Loucy (cell line): ENCODE data around the gene IGSF5.

Experiments used
- H2AFZ ChIP-seq: fragments of 200-600 bp; sonication (generic); 2 replicates; pipeline ENCODE4 v1.6.0; 2016; ENCODE audit warnings: antibody characterized with exemption, mild to moderate bottlenecking, low read length, moderate library complexity
- H3F3A ChIP-seq: fragments of 200-600 bp; 2 replicates; pipeline ENCODE4 v1.6.0; 2016; ENCODE audit warnings: antibody characterized with exemption, low read depth, mild to moderate bottlenecking
- H3K27me3 ChIP-seq: fragments of 200-600 bp; sonication (generic); 2 replicates; pipeline ENCODE4 v1.6.1; 2014; ENCODE audit warnings: low read length, mild to moderate bottlenecking; ENCODE audit not compliant: insufficient read depth, poor library complexity, severe bottlenecking
- H3K36me3 ChIP-seq: fragments of 200-600 bp; sonication (generic); 2 replicates; pipeline ENCODE4 v1.6.1; 2016; ENCODE audit warnings: low read length; ENCODE audit not compliant: insufficient read depth
- H3K4me1 ChIP-seq: fragments of 200-600 bp; sonication (generic); 2 replicates; pipeline ENCODE4 v1.5.1; 2014; ENCODE audit warnings: low read length, mild to moderate bottlenecking; ENCODE audit not compliant: insufficient read depth, poor library complexity, severe bottlenecking
- H3K4me2 ChIP-seq: fragments of 200-600 bp; sonication (generic); 2 replicates; pipeline ENCODE4 v1.6.0; 2014; ENCODE audit warnings: antibody characterized with exemption, low read length, low read depth, mild to moderate bottlenecking; ENCODE audit not compliant: poor library complexity, severe bottlenecking
- H3K4me3 ChIP-seq: fragments of 200-600 bp; sonication (generic); 2 replicates; pipeline ENCODE4 v1.5.1; 2014; ENCODE audit warnings: low read length, mild to moderate bottlenecking, mixed read lengths; ENCODE audit not compliant: poor library complexity, severe bottlenecking
- H3K79me2 ChIP-seq: fragments of 200-600 bp; sonication (generic); 2 replicates; pipeline ENCODE4 v1.6.1; 2014; ENCODE audit warnings: low read length; ENCODE audit not compliant: insufficient read depth
- H3K9ac ChIP-seq: fragments of 200-600 bp; sonication (generic); 2 replicates; pipeline ENCODE4 v1.6.0; 2014; ENCODE audit warnings: mild to moderate bottlenecking, low read depth, low read length, moderate library complexity; ENCODE audit not compliant: poor library complexity, severe bottlenecking
- H3K9me2 ChIP-seq: fragments of 200-600 bp; sonication (generic); replicated peaks from 2 replicates; pipeline ENCODE4 v1.6.1; 2016; ENCODE audit warnings: low read depth, low read length, mixed read lengths
- H3K9me3 ChIP-seq: fragments of 200-600 bp; sonication (generic); 2 replicates; pipeline ENCODE4 v1.6.1; 2014; ENCODE audit warnings: mild to moderate bottlenecking, antibody characterized with exemption, low read length, low read depth; ENCODE audit not compliant: insufficient read depth
- H4K20me1 ChIP-seq: fragments of 200-600 bp; sonication (generic); 2 replicates; pipeline ENCODE4 v1.6.0; 2014; ENCODE audit warnings: antibody characterized with exemption, low read length, mild to moderate bottlenecking; ENCODE audit not compliant: insufficient read depth, poor library complexity, severe bottlenecking
- CTCF ChIP-seq: fragments of 200-600 bp; sonication (generic); conservative IDR thresholded peaks from 2 replicates; pipeline ENCODE4 v1.5.1; 2014; ENCODE audit warnings: mild to moderate bottlenecking, antibody characterized with exemption, low read length
- EZH2phosphoT487 ChIP-seq: fragments of 200-600 bp; IDR thresholded peaks from 2 replicates; pipeline ENCODE4 v1.6.1; 2018; ENCODE audit warnings: antibody characterized with exemption, mild to moderate bottlenecking, moderate library complexity, borderline replicate concordance

IGSF5 gene

GRCh38 chr21:39730418-39731157, 14.4 kb upstream of the IGSF5 start:
- Histone ChIP-seq H3K36me3 (no peaks in the 10 kb centered on the region), H2AFZ (no peak overlapping the region), H3K9me2 (no peaks in the 10 kb centered on the region), H3K79me2 (no peaks in the 10 kb centered on the region), H3K4me3 (no peak overlapping the region), H3F3A (no peaks in the 10 kb centered on the region), H3K9me3 (peaks cover 9% of the 10 kb centered on the region; the same call in 1 of the 2 replicates), H3K4me2 (no peak overlapping the region), H3K9ac (no peak overlapping the region), H4K20me1 (no peaks in the 10 kb centered on the region), H3K4me1 (no peaks in the 10 kb centered on the region), H3K27me3 (no peaks in the 10 kb centered on the region)
- TF ChIP-seq EZH2phosphoT487 (no peak), CTCF (no peak)

- Histone ChIP-seq H3K27me3 (no peaks in the 10 kb centered on the region), H3K79me2 (no peaks in the 10 kb centered on the region), H3K36me3 (no peaks in the 10 kb centered on the region), H3K4me3 (no peak overlapping the region), H4K20me1 (no peaks in the 10 kb centered on the region), H3K9me2 (no peaks in the 10 kb centered on the region), H3K9me3 (no peaks in the 10 kb centered on the region; the same call in 1 of the 2 replicates), H3F3A (no peaks in the 10 kb centered on the region), H2AFZ (no peak overlapping the region), H3K4me1 (no peaks in the 10 kb centered on the region), H3K4me2 (no peak overlapping the region), H3K9ac (no peak overlapping the region)
- TF ChIP-seq CTCF (no peak), EZH2phosphoT487 (no peak)
Observed at GRCh38 chr21:39736716-39737115, 8.3 kb upstream of the IGSF5 start.

GRCh38 chr21:39737376-39738000, 7.5 kb upstream of the IGSF5 start:
- TF ChIP-seq CTCF (no peak), EZH2phosphoT487 (no peak)
- H3F3A ChIP-seq: no peaks in the 10 kb centered on the region

More at GRCh38 chr21:39737376-39738000, 7.5 kb upstream of the IGSF5 start:
- Histone ChIP-seq H3K9ac (no peak overlapping the region), H3K36me3 (no peaks in the 10 kb centered on the region), H3K79me2 (no peaks in the 10 kb centered on the region), H4K20me1 (no peaks in the 10 kb centered on the region), H3K9me2 (no peaks in the 10 kb centered on the region), H3K9me3 (no peaks in the 10 kb centered on the region; the same call in 1 of the 2 replicates), H3K4me2 (no peak overlapping the region), H3K4me1 (no peaks in the 10 kb centered on the region), H3K4me3 (no peak overlapping the region), H2AFZ (no peak overlapping the region), H3K27me3 (no peaks in the 10 kb centered on the region)
